IMR-90 (cell line): ENCODE data around the gene ERC2. TPM values are rescaled to one million over a fixed set of nuclear protein-coding genes. Genes with fewer than 3 reads are reported as not detected.

Experiments
- ATAC-seq: fragments of 200-7000 bp; cut with Tn5 transposase; 2 replicates; pipeline ENCODE4 v1.9.1; 2020; ENCODE audit warnings: low read depth, mild to moderate bottlenecking, moderate library complexity
- BruUV-seq: library from RNA; stranded (reverse); fragments of 400-500 nt; replicated peaks from 2 replicates; lab custom pipeline; 2021; lab: Mats Ljungman, UMichigan
- CTCF ChIA-PET: fragments of 300-600 bp; formaldehyde crosslinking; extraction: SDS; loops from one replicate; lab custom pipeline; 2021; ENCODE audit warnings: antibody characterized with exemption; lab: Yijun Ruan, JAX
- POLR2A ChIA-PET: fragments of 300-600 bp; sonication (Branson Sonifier 250); formaldehyde crosslinking; loops from one replicate; lab custom pipeline; 2022; ENCODE audit warnings: antibody characterized with exemption; ENCODE audit not compliant: unreplicated experiment; lab: Charles Lee
- DNase-seq: peaks from one replicate; pipeline ENCODE4 v3.0.0; 2013
- H2AFZ ChIP-seq: replicated peaks from 2 replicates; pipeline ENCODE3; 2013; ENCODE audit warnings: low read length, mild to moderate bottlenecking; ENCODE audit not compliant: poor library complexity
- H2AK5ac ChIP-seq: 2 replicates; pipeline ENCODE4 v1.6.1; 2013; ENCODE audit warnings: low read depth, low read length, inconsistent platforms
- H2AK9ac ChIP-seq: replicated peaks from 2 replicates; pipeline ENCODE3; 2013; ENCODE audit warnings: mild to moderate bottlenecking, low read depth, low read length, moderate library complexity; ENCODE audit not compliant: poor library complexity
- H2BK120ac ChIP-seq: 2 replicates; pipeline ENCODE4 v1.6.1; 2013; ENCODE audit warnings: low read depth, low read length, inconsistent platforms
- H2BK15ac ChIP-seq: 3 replicates; pipeline ENCODE4 v1.6.1; 2013; ENCODE audit warnings: low read depth, low read length, inconsistent platforms
- H2BK20ac ChIP-seq: 2 replicates; pipeline ENCODE4 v1.6.1; 2013; ENCODE audit warnings: low read depth, mild to moderate bottlenecking, inconsistent platforms, low read length, moderate library complexity
- H2BK5ac ChIP-seq: 2 replicates; pipeline ENCODE4 v1.6.1; 2013; ENCODE audit warnings: mild to moderate bottlenecking, low read depth, low read length, inconsistent platforms; ENCODE audit not compliant: poor library complexity, severe bottlenecking
- H3K14ac ChIP-seq: replicated peaks from 2 replicates; pipeline ENCODE4 v1.6.1; 2013; ENCODE audit warnings: low read depth, low read length, inconsistent platforms
- H3K18ac ChIP-seq: 2 replicates; pipeline ENCODE4 v1.6.1; 2013; ENCODE audit warnings: low read depth, low read length, control low read depth
- H3K23ac ChIP-seq: 2 replicates; pipeline ENCODE4 v1.6.1; 2013; ENCODE audit warnings: low read depth, low read length, inconsistent platforms
- H3K27ac ChIP-seq: 2 replicates; pipeline ENCODE4 v1.5.1; 2013; ENCODE audit warnings: mild to moderate bottlenecking, control low read depth, low read length; ENCODE audit not compliant: insufficient read depth
- H3K27me3 ChIP-seq: 2 replicates; pipeline ENCODE4 v1.6.1; 2013; ENCODE audit warnings: low read length; ENCODE audit not compliant: control insufficient read depth, insufficient read depth
- H3K36me3 ChIP-seq: 2 replicates; pipeline ENCODE4 v1.6.1; 2013; ENCODE audit warnings: low read length, mixed read lengths; ENCODE audit not compliant: control insufficient read depth, insufficient read depth
- H3K4ac ChIP-seq: 2 replicates; pipeline ENCODE4 v1.6.1; 2013; ENCODE audit warnings: low read depth, low read length, inconsistent platforms
- H3K4me1 ChIP-seq: 2 replicates; pipeline ENCODE4 v1.6.1; 2013; ENCODE audit warnings: low read length, mixed read lengths; ENCODE audit not compliant: control insufficient read depth, insufficient read depth
- H3K4me2 ChIP-seq: 2 replicates; pipeline ENCODE4 v1.6.1; 2013; ENCODE audit warnings: low read depth, mild to moderate bottlenecking, control low read depth, low read length, moderate library complexity
- H3K4me3 ChIP-seq: 2 replicates; pipeline ENCODE4 v1.5.1; 2013; ENCODE audit warnings: low read depth, mild to moderate bottlenecking, control low read depth, low read length, moderate library complexity; ENCODE audit not compliant: insufficient read depth
- H3K56ac ChIP-seq: 2 replicates; pipeline ENCODE4 v1.6.1; 2013; ENCODE audit warnings: low read length, inconsistent platforms; ENCODE audit not compliant: insufficient read depth; ENCODE audit errors: extremely low read depth
- H3K79me1 ChIP-seq, 2 experiments: 2 replicates each; pipeline ENCODE4 v1.6.1; 2013; ENCODE audit warnings: low read length in 2 of 2, inconsistent platforms in 1 of 2, low read depth in 1 of 2
- H3K9ac ChIP-seq: 2 replicates; pipeline ENCODE4 v1.6.1; 2013; ENCODE audit warnings: low read depth, low read length, control low read depth
- H3K9me1 ChIP-seq: 2 replicates; pipeline ENCODE4 v1.6.1; 2013; ENCODE audit warnings: low read length, inconsistent platforms; ENCODE audit not compliant: insufficient read depth
- H3K9me3 ChIP-seq: 2 replicates; pipeline ENCODE4 v1.6.1; 2013; ENCODE audit warnings: low read length; ENCODE audit not compliant: control insufficient read depth, insufficient read depth
- H4K20me1 ChIP-seq: 2 replicates; pipeline ENCODE4 v1.6.1; 2013; ENCODE audit warnings: low read length, inconsistent platforms; ENCODE audit not compliant: insufficient read depth
- H4K5ac ChIP-seq: 2 replicates; pipeline ENCODE4 v1.6.1; 2013; ENCODE audit warnings: mild to moderate bottlenecking, low read depth, low read length, control low read depth
- H4K8ac ChIP-seq, 2 experiments: 2 replicates each; pipeline ENCODE4 v1.6.1; 2013; ENCODE audit warnings: low read depth in 2 of 2, low read length in 2 of 2, control low read depth in 1 of 2, inconsistent platforms in 1 of 2
- H4K91ac ChIP-seq: 2 replicates; pipeline ENCODE4 v1.6.1; 2013; ENCODE audit warnings: low read depth, low read length, inconsistent platforms; ENCODE audit not compliant: insufficient read depth
- CEBPB ChIP-seq: IDR thresholded peaks from 2 replicates; pipeline ENCODE4 v1.6.1; 2012; ENCODE audit warnings: low read depth, low read length, improper control_type of control experiment
- CTCF ChIP-seq: conservative IDR thresholded peaks from 2 replicates; pipeline ENCODE4 v1.5.1; 2012; ENCODE audit warnings: mild to moderate bottlenecking, low read depth, low read length, improper control_type of control experiment
- MAZ ChIP-seq: IDR thresholded peaks from 2 replicates; pipeline ENCODE4 v1.6.1; 2012; ENCODE audit warnings: low read depth, mild to moderate bottlenecking, low read length, improper control_type of control experiment, moderate library complexity, borderline replicate concordance
- NFE2L2 ChIP-seq: fragments of 150-350 bp; IDR thresholded peaks from 2 replicates; pipeline ENCODE4 v1.6.1; 2016; ENCODE audit warnings: low read depth, mild to moderate bottlenecking, low read length
- SMC3 ChIP-seq: fragments of 150-350 bp; IDR thresholded peaks from 2 replicates; pipeline ENCODE4 v1.6.1; 2016; ENCODE audit warnings: low read depth, mild to moderate bottlenecking, antibody characterized with exemption, low read length, moderate library complexity
- WGBS, 2 experiments: methylation state at CpG; one replicate each; pipeline versions ENCODE4 v1.1.5 to v1.1.7; 2013; ENCODE audit warnings: missing lambda C conversion rate in 2 of 2; ENCODE audit not compliant: insufficient read length in 1 of 2; ENCODE audit errors: extremely low coverage in 2 of 2; 5-methylcytosine and 5-hydroxymethylcytosine counted together
- dilution Hi-C: fragments of 300-500 bp; cut with HindIII; formaldehyde crosslinking; loops from one replicate; pipeline ENCODE4 v1.14.3; 2018; ENCODE audit warnings: low sequenced_read_pairs; ENCODE audit not compliant: unreplicated experiment
- in situ Hi-C: fragments of 300-500 bp; cut with MboI; formaldehyde crosslinking; loops from 3 replicates; pipeline ENCODE4 v1.14.3; 2019; ENCODE audit warnings: low sequenced_read_pairs, inconsistent platforms, mixed read lengths
- intact Hi-C: fragments of 100-400 bp; cut with micrococcal nuclease; formaldehyde crosslinking; loops from 2 replicates; pipeline ENCODE4 v1.10.0; 2022
- polyA plus RNA-seq, 3 experiments: library from polyadenylated mRNA; depleted of rRNA; stranded (reverse); fragments of >200 nt; gene quantifications; 2 replicates each; pipeline ENCODE4 v1.2.3, GENCODE V29; 2012; ENCODE audit warnings: low replicate concordance in 1 of 3
- total RNA-seq: library from RNA; depleted of rRNA; stranded (reverse); fragments of >200 nt; gene quantifications from 2 replicates; pipeline ENCODE4 v1.2.3, GENCODE V29; 2012

ERC2 gene
- total and polyA plus RNA-seq, 2 of the 4 experiments (the other 2 are of a cell fraction) = 0.17 to 0.18 TPM

- no peak overlapping the region for H4K8ac ChIP-seq
- WGBS, 2 experiments = 43% methylated on average over 1 of the region's 7 CpGs; no CpG with 5 or more reads in 1 of the 2 experiments
- H2AFZ ChIP-seq = no peak overlapping the region
- no peak overlapping the region for H3K4ac ChIP-seq
- H3K36me3 ChIP-seq = no peaks in the 10 kb centered on the region
- no peak overlapping the region for H2BK120ac ChIP-seq
- H2AK5ac ChIP-seq = no peak overlapping the region
- BruUV-seq = no TSS peak
- POLR2A ChIA-PET = no interaction called here
- H3K27me3 ChIP-seq = peaks cover 18% of the 10 kb centered on the region
- H2BK5ac ChIP-seq = no peak overlapping the region
- CTCF ChIA-PET = no interaction called here
- TF ChIP-seq SMC3 (no peak), MAZ (no peak), NFE2L2 (no peak), CTCF (no peak), CEBPB (no peak)
- no peaks in the 10 kb centered on the region for H3K79me1 ChIP-seq
- no peak overlapping the region for H3K23ac ChIP-seq
- H3K18ac ChIP-seq = no peak overlapping the region
- no peak overlapping the region for H3K56ac ChIP-seq
- H4K20me1 ChIP-seq = no peaks in the 10 kb centered on the region
- intact Hi-C loops = no loop called here
- H3K14ac ChIP-seq = no peak overlapping the region
- H3K4me1 ChIP-seq = peaks cover 2% of the 10 kb centered on the region; the same call in 1 of the 2 replicates
- dilution Hi-C loops = no loop called here
- in situ Hi-C loops = no loop called here
- H2AK9ac ChIP-seq = no peak overlapping the region
- ATAC-seq (no peak), DNase-seq (no peak)
- no peak overlapping the region for H4K91ac ChIP-seq
- no peak overlapping the region for H2BK15ac ChIP-seq
- no peaks in the 10 kb centered on the region for H3K9me1 ChIP-seq
- no peak overlapping the region for H3K4me2 ChIP-seq
- H3K4me3 ChIP-seq = no peak overlapping the region
- H4K5ac ChIP-seq = no peak overlapping the region
- no peak overlapping the region for H3K9ac ChIP-seq
- no peak overlapping the region for H2BK20ac ChIP-seq
- no peaks in the 10 kb centered on the region for H3K9me3 ChIP-seq
- no peak overlapping the region for H3K27ac ChIP-seq
Measured at GRCh38 chr3:55648591-55649318, 819.5 kb downstream of the ERC2 start.
